SH-SY5Y (cell line): ENCODE measurements around the gene DMD.

Experiments used
- GATA2 ChIP-seq: IDR thresholded peaks from 2 replicates; pipeline ENCODE4 v1.6.1; 2011; ENCODE audit warnings: mild to moderate bottlenecking, low read depth, low read length
- GATA3 ChIP-seq: IDR thresholded peaks from 2 replicates; pipeline ENCODE4 v1.6.1; 2011; ENCODE audit warnings: low read depth, mild to moderate bottlenecking, low read length, moderate library complexity

GRCh38 chrX:31847773-31848172, 1363.6 kb downstream of the DMD start:
- TF ChIP-seq GATA3 (no peak), GATA2 (no peak)
